GM21367 (cell line): ENCODE measurements around the gene PVALEF.
"Not testable (repeated sequence)": the region's sequence is repeated elsewhere in the genome, so short reads cannot be mapped to it uniquely, and the experiment has no call there.

Experiments
- ATAC-seq: cut with Tn5 transposase; IDR thresholded peaks from one replicate; pipeline ENCODE4 v1.9.1; 2021; ENCODE audit not compliant: unreplicated experiment

The PVALEF gene

DNA sequence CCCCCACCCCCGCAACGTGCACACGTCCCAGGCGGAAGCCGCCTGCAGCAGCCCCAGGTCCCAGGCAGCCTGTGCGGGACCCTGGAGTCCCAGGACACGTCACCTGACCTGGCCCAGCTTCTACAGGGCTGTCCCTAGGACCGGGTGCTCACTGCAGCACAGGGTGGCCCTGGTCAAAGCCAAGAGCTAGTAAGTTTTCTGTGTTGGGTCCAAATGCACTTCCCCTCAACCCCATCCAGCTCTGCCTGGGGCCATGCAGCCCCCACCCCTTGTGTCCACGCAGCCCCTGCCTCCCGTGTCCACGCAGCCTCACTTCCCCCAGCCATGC lies 22.1 kb upstream of the PVALEF start:
- ATAC-seq: no peak

DNA sequence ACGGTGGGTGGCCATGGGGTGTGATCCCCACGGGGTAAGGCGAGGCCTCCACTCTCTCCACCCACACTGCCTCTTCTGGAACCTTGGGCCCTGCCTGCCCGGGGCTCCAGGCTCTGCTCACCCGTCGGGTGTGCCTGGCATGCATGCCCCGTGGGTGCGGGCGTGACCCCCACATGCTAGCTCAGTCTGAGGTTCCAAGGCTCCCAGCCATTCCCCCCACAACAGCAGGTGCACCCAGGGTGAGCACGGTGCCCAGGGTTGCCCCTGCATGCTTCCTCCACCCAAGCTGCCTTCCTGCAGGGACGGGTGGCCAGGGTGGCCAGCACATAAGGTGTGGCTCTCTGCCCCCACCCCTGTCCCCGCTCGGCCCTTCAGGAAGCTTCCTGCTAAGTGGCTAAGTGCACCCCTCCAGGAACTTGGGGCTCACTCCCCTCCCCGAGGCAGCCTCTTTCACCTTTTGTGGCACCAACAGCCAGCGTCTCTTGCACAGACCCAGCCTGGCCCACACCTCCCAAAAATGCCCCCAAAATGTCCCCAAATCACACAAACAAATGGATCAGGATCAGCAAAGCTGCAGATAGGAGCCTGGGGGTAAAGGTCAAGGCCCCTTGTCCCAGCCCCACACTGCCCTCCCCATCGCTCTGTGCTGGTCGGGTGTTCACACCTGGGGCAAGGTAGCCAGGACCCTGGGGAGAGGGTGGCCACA lies 21.4 kb upstream of the PVALEF start:
- no peak for ATAC-seq

DNA sequence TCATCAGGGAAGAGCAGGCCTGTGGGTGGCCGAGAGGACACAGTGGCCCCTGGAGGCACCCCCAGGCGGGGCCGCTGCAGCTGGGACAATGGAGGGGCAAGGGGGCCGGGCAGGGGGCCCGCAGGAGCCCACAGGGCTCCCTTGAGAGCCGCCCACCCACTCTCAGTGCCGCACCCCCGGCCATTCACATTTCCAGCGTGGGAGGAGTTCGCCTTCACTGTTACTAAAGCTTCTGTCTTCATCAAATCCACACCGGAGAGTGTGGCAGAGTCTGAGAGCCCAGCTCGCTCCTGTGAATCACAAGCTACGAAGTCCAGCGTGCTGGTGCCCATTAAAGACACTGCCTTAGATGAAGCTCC lies 20.9 kb upstream of the PVALEF start:
- ATAC-seq: no peak

DNA sequence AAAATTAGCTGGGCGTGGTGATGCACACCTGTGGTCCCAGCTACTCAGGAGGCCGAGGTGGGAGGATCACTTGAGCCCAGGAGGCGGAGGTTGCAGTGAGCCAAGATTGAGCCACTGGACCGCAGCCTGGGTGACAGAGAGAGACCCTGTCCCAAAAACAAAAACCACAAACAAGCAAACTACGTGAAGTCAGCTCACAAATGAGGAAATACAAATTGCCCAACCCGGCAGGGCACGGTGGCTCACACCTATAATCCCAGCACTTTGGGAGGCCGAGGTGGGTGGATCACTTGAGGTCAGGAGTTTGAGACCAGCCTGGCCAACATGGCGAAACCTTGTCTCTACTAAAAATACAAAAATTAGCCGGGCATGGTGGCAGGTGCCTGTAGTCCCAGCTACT lies 19.1 kb upstream of the PVALEF start:
- ATAC-seq: not testable (repeated sequence)

DNA sequence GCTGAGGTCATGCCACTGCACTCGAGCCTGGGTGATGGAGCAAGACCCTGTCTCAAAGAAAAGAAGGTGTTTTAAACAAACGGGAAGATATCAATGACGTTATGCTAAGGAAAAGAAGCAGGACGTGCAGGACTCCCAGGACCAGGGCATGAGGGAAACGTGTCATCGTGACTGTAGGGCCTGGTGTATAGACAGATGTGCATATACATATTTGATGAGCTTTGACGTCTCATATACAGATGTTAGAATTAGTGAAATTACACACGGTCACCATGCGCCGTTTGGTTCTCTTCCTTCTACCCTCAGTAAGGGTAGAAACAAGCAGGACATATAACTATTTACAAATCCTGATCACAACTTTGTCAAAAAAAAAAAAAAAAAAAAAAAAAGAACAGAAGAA lies 17.6 kb upstream of the PVALEF start:
- ATAC-seq: no peak

DNA sequence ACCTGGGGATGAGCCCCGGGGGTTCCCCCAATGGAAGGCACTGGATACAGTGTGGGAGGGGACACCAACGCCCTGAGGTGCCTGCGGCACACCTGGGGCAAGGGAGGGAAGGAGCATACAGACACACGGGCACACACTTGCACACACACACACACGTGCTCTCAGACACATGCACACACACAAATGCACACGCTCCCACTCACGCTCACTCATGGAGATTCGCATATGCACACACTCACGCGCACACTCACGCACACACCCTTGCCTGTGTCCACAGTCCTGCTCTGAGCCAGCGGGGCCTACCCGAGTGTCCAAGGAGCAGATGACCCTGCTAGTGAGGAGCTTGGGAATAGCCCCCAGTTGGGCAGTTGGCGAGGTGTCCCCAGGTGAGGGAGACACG lies 16.7 kb upstream of the PVALEF start:
- ATAC-seq: no peak

DNA sequence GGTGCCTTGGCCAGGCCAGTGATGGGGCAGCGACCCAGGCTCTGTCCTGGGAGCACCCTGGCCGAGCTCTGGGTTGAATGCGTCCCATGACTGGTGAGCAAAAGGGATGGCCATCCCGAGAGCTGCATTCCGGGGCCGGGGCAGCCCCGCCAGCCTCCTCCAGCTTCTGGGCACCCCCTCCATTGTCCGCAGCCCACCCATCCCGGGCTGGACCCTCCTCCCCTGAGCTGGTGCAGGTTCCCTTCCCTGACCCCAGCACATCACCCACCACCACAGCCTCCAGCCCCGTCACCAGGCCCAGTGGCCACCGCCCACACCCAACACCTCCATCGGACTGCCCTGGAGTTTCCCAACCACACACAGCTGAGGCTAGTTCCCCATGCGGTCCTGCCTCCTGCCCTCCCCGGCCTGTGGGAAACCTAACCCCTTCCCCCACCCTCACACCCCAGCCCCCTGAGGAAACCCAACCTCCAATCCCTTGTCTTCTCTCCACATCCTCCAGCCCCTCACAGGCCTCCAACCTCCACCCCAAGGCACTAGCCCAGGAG lies 16.2 kb upstream of the PVALEF start:
- no peak for ATAC-seq

DNA sequence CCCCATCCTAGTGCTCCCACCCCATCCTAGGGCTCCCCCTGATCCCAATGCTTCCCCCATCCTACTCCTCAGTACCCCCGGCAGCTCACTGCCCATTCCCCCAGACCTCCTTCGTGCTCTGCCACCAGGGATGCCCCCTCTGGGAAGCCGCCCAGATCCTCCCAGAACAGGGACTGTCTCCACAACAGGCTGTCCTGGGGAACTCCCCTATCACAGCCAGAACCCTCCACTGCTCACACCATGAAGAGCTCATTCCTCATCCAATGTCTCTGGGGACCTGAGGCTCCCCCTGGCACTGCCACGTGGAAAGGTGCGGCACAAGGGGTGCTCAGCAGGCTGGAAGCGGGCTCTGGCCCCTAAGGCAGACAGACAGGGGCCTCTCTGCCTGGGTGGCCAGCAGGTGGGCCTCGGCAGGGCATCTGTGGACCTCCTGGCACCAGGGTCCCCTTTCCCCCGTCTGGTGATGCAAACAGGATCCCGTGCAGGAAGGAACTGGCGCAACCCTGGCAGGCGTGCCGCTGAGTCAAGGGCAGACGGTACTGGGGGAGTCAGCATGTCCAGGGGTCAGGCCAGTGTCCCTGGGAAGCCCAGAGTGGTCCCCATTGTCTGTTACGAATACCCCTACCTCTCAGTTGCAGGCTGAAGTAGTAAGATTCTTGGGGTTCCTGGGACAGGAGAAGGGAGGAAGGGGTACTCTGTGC lies 14.8 kb upstream of the PVALEF start:
- ATAC-seq: no peak

DNA sequence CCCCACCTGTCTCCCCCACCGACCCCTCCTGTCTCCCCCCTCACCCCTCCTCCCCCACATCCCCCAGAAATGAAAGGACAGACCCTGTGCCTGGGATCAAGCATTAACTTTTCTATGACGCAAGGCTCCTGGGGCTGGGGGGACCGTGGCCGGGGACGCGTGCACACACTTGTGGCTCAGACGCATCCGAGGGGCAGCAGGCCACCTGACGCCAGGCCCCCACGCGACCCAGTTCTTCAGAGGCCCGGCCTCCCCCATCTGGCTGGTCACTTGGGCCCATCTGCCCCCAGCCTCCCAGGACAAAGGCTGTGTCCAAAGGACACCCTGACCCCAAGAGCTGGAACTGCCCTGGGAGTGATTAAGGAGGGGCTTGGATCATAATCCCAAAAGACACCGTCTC lies 14.0 kb upstream of the PVALEF start:
- no peak for ATAC-seq

DNA sequence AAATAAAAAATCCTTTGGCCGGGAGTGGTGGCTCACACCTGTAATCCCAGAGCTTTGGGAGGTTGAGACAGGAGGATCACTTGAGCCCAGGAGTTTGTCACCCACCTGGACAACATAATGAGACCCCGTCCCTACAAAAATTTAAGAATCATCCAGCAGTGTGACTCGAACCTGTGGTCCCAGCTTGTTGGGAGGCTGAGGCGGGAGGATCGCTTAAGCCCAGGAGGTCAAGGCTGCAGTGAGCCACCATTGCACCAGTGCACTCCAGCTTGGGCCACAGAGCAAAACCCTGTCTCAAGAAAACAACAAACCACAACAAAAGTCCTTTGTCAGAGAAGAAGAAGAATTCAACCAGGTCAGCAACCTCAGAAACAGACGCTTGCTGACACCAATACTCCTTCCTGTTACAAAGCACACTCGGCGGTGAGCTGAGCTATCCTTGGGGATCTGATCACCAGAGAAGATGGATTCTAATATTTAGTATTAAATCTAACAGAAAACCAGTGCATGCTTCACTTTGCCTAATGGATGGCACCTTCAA lies 12.9 kb upstream of the PVALEF start:
- no peak for ATAC-seq

DNA sequence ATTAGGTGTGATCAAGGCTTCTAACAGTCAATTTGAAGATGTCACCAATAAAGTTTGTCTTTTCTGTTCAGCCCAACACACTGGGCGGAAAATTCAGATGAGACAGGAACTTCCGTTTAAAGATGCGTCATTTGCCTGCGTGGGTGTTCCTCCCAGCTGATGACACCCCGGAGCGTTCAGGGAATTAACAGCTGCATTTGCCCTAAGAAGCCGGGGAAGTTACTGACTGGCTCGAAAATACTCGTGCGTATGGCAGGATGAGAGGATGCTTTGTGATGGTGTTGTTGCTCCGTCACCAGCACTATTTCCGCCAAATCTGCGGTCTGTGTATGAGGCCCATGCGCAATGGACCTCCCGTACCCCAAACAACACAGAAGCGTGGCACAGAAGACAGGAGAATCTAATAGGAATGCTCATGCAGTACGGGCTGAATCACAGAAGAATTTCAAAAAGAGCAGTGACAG lies 11.9 kb upstream of the PVALEF start:
- ATAC-seq: no peak

DNA sequence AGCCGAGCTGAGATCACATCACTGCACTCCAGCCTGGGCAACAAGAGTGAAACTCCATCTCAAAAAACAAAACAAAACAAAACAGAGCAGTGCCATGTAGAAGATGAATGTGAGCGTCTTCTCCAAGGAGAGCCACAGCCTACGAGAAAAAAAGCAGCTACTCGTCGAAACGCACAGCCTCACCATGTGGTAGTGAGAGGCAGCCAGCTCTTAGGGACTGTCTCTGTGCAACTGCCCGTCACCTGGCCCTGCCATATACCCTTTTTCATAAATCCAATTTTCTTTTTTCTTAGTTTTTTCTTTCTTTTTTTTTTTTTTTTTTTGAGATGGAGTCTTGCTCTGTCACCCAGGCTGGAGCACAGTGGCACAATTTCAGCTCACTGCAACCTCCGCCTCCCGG lies 11.3 kb upstream of the PVALEF start:
- not testable (repeated sequence) for ATAC-seq

DNA sequence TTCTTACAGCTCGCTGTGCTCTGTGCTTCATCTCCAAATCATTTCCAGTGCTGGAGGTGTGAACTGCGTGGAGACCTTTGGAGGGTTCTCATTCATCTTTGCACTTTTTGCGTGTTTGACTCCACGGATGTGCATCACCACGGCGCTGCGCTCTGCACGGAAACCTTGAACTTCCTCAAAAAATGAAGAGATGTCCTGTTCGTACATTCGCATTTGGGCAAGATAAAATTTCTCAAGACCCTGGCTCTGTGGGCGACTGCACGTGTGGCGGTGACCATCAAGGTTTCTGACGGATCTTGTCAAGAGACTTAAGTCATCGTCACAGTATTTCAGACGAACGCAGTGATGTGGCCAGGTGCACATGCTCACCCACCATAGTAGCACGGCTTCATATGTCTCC lies 10.3 kb upstream of the PVALEF start:
- ATAC-seq: no peak

DNA sequence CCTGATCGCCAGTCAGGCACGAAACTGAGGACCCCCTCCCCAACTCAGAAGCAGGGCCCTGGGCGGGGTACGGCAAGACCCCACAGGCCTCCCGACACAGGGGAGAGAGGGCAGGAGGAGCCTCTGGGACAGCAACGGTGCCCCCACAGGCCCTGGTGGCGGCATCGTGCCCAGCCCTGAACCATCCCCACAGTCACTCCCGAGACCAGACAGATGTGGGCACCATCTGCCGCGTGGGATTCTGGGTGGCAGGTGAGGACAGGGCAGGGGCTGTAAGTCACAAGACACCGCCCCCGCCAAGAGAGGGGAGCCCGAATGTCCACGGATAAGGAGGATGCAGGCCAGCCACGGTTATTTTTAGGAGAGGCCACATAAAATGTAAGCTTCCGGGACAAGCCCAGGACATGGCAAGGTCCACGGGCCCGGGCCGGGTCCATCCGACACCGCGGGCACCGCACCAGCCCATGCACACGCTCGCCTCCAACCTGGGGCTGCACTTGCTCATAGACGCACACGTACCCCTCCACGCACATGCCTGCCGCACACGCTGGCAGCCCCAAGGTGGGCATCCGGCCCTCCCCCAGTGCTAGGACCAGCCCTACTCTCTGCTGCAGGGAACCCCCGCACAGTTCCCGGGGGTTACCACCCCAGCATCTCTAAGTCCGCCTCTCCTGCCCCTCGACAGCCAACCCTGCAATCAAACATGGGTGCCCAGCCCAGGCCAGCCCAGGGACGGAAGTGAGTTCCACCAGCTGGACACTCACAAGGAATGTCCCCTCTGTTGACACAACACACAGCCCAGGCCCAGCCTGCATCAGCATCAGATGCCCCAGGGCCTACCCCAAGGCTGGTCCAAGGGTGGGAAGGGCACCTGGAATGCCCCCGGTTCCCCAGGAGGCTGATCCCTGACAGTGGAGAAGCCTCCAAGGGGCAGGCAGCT lies 8.2 kb upstream of the PVALEF start:
- ATAC-seq: no peak

DNA sequence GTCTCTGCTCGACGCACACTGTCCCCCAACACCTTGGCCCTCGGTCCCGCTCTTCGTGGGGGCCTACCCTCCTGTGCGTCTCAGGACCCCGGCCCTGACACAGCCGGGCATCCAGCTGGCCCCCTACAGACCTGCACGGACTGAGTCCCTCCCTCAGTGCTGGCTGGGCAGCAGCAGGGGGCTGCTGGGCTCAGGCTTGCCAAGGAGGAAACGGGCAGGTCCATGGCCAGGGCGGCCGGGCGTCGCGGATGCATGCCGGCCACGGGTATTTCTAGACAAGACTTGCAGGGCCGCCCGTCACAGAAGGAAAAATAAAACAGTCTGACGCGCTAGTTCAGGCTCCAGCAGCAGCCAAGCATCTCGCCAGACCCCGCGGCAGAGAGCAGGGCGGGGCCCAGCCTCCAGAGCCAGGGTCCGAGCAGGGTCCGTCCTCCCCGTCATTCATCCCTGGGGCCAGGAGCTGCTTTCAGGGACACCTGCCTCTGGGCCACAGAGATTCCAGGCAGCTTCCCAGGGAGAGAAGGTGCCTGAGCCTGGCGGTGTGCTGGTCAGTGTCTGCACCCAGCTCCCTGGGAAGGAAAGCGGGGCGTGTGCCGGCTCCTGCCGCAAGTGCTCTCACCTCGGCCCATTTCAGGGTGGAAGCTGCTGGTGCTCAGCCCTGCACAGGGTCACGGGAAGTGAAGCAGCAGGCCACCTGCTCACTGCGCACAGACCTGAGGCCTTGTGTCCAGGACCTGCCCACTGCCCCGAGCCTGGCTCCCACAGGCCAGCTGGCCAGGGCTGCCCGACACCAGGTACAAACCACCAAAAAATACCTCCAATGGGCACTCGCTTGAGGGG lies 7.2 kb upstream of the PVALEF start:
- no peak for ATAC-seq

DNA sequence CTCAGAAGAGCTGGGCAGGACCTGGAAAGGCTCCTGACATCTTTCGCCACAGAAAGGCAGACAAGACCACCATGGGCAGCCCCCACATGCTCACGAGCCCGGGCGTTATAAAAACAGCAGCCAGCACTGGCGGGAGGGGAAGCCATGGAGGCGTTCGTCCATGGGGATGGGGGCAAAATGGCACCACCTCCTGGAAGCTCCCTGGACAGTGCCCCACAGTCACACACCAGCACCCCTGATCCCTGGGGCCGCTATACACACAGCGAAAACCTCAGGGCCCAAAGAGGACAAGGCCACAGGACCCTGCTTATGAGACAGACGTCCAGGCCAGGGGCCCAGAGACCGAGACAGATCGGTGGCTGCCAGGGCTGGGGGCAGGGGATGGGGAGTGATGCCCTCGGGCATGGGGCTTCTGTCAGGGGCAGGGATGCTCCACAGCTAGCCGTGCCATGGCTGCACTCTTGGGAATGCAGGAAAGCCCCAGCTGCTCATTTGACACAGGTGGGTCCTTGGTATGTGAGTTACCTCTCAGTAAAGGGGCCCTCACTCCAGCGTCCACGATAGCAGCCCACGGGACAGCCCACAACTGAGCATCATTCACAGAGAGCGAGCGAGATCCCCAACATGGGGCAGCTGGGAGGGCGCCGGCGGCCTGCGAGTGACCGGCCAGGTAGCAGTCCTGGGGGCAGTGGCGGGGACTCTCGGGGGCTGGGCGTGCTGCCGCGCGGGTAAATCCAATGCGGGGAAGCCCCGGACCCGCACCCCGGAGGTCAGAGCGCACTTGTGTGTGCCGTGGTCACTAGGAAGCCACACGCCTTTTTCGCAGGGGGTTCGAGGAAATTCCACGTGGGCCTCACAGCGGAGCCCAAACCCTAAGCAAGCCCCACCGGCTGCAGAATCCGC lies 6.4 kb upstream of the PVALEF start:
- ATAC-seq: no peak

DNA sequence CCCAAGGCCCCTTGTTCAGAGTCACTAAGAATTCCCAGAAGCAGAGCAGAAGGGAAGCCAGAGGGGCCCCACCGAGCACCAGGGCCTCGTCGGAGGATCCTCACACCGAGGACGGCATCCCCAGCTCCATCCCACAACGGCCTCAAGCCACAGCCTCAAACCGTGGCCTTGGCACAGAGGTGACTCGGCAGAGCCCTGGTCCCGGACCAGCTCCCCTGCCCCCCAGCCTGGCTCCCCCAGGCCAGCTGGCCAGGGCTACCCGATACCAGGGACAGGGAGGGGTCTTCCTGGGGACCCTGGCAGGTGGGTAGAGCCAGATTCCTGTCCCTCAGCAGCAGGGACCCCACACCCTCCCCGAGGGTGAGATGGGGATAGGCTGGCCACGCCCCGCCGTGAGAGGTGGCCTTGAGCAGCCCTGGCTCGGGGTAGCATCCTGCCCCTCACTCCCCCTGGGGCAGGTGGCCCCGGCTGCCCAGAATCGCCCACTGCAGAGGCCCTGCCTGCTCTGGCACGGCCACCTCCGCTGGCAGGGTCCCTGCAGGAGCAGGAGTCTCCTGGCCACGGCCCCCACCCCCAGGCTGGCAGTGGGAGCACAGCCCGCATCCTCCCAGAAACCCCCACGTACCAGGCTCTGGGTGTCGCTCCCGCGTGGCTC lies 5.6 kb upstream of the PVALEF start:
- ATAC-seq: no peak

DNA sequence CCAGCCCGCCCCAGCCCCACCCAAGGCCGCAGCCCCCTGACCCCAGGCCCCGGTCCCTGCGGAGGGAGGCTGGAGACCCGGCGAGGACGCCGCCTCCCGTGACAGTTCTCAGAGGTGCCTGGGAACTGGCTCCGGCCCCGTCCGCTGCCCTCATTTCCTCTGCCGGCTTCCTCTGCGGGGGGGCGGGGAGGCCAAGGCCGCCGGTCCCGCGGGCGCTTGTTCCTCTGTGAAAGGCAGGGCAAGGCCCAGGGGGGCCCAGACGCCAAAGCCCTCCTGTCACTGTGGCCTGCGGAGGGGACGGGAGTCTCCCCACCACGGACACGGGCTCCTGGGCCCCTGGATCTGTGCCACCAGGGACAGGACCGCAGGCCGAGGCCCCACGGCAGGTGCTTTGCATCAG lies 5.0 kb upstream of the PVALEF start:
- ATAC-seq: no peak
